ENCODE measurements around the gene ABCB8.
"Not testable (repeated sequence)": the region's sequence is repeated elsewhere in the genome, so short reads cannot be mapped to it uniquely, and the experiment has no call there.

The ABCB8 gene

GRCh38 chr7:150998341-150998740 is 29.9 kb upstream of the ABCB8 start:
- DNase-seq (ENCODE audit: low spot score) = no peak

GRCh38 chr7:150999001-150999400 is 29.2 kb upstream of the ABCB8 start:
- DNase-seq (ENCODE audit: low spot score) = no peak

GRCh38 chr7:150999497-151000230 is 28.6 kb upstream of the ABCB8 start:
- DNase-seq (ENCODE audit: low spot score) = no peak

GRCh38 chr7:151000897-151001495 is 27.3 kb upstream of the ABCB8 start:
- no peak for DNase-seq (ENCODE audit: low spot score)

- DNase-seq (ENCODE audit: low spot score) = no peak
These were observed 26.7 kb upstream of the ABCB8 start for GRCh38 chr7:151001546-151001945.

- no peak for DNase-seq (ENCODE audit: low spot score)
These were observed 24.7 kb upstream of the ABCB8 start for GRCh38 chr7:151003572-151003971.

- DNase-seq (ENCODE audit: low spot score) = no peak
These were observed 22.7 kb upstream of the ABCB8 start for GRCh38 chr7:151005566-151005965.

GRCh38 chr7:151006590-151007300 is 21.5 kb upstream of the ABCB8 start:
- DNase-seq (ENCODE audit: low spot score) = no peak

GRCh38 chr7:151007469-151007898 is 20.8 kb upstream of the ABCB8 start:
- DNase-seq (ENCODE audit: low spot score) = peak; percentile 74

- no peak for DNase-seq (ENCODE audit: low spot score)
These were observed 20.1 kb upstream of the ABCB8 start for GRCh38 chr7:151008143-151008510.

GRCh38 chr7:151008511-151009323 is 19.5 kb upstream of the ABCB8 start:
- DNase-seq (ENCODE audit: low spot score) = peak; percentile 82

GRCh38 chr7:151009327-151010036 is 18.8 kb upstream of the ABCB8 start:
- no peak for DNase-seq (ENCODE audit: low spot score)

GRCh38 chr7:151010037-151010306 is 18.3 kb upstream of the ABCB8 start:
- no peak for DNase-seq (ENCODE audit: low spot score)

- DNase-seq (ENCODE audit: low spot score) = no peak
These were observed 17.7 kb upstream of the ABCB8 start for GRCh38 chr7:151010307-151011096.

- no peak for DNase-seq (ENCODE audit: low spot score)
These were observed 17.2 kb upstream of the ABCB8 start for GRCh38 chr7:151011097-151011409.

GRCh38 chr7:151011616-151012015 is 16.6 kb upstream of the ABCB8 start:
- DNase-seq (ENCODE audit: low spot score) = not testable (repeated sequence)

- DNase-seq (ENCODE audit: low spot score) = no peak
These were observed 16.1 kb upstream of the ABCB8 start for GRCh38 chr7:151012031-151012692.

GRCh38 chr7:151012911-151013347 is 15.3 kb upstream of the ABCB8 start:
- DNase-seq (ENCODE audit: low spot score) = peak; percentile 68

GRCh38 chr7:151013356-151013732 is 14.9 kb upstream of the ABCB8 start:
- DNase-seq (ENCODE audit: low spot score) = no peak

GRCh38 chr7:151013733-151014497 is 14.3 kb upstream of the ABCB8 start:
- DNase-seq (ENCODE audit: low spot score) = peak; percentile 87
